ENCODE measurements around the gene SLC24A4. TPM values are rescaled to one million over a fixed set of nuclear protein-coding genes. Genes with fewer than 3 reads are reported as not detected.

Gene SLC24A4
- total RNA-seq, 3 donors from 2014 or later: 0.15 to 0.96 TPM; not detected in 1

DNA sequence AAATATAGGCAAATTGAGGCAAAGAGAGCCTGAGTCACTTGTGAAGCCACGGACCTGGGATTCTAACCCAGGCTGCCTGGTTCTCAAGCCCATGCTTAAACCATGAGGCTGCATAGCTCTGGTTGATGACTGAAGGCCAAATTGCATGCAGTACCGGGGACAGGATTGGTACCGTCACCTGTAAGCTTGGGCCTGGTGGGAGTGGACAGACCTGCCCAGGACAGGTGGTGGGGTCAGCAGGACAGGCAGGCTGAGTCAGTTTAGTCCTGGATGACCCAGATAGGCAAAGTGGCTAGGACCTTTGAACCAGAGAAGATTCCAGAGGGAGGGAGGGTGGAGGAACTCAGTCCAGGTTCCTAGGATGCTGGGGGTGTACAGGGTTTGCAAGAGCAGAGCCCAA lies 216.5 kb downstream of the SLC24A4 start:
- H3K4me1 ChIP-seq: peaks cover 0 to 13% of the 10 kb centered on the region in 2 donors
- intact Hi-C loops (cut with DNase I; ENCODE audit: low total_unique reads): no loop called here

GRCh38 chr14:92539875-92540274 lies 216.9 kb downstream of the SLC24A4 start:
- peaks cover 0 to 13% of the 10 kb centered on the region in 2 donors for H3K4me1 ChIP-seq
- H3K27me3 ChIP-seq: no peaks in the 10 kb centered on the region
- peak overlapping the region in 1 of 3 donors; percentile 19 for H3K4me3 ChIP-seq
- DNase-seq (ENCODE audit: low spot score in 2 of 2): no peak
- no peaks in the 10 kb centered on the region for H3K36me3 ChIP-seq
- TF ChIP-seq POLR2AphosphoS5 (IDR thresholded peaks at IDR 0.05): no peak
- TF ChIP-seq CTCF (IDR thresholded peaks at IDR 0.05): no peak
- TF ChIP-seq POLR2A (IDR thresholded peaks at IDR 0.05): no peak
- intact Hi-C loops (cut with DNase I; ENCODE audit: low total_unique reads): no loop called here
- peak overlapping the region; percentile 80 to 87 for H3K27ac ChIP-seq
- no peaks in the 10 kb centered on the region for H3K9me3 ChIP-seq

More for the DNA sequence above, 216.5 kb downstream of the SLC24A4 start:
- no peak overlapping the region for H3K4me3 ChIP-seq
- no peaks in the 10 kb centered on the region for H3K27me3 ChIP-seq
- H3K36me3 ChIP-seq: no peaks in the 10 kb centered on the region
- H3K9me3 ChIP-seq: no peaks in the 10 kb centered on the region
- TF ChIP-seq POLR2AphosphoS5 (IDR thresholded peaks at IDR 0.05) (no peak), CTCF (IDR thresholded peaks at IDR 0.05) (no peak), POLR2A (IDR thresholded peaks at IDR 0.05) (no peak)
- no peak for DNase-seq (ENCODE audit: low spot score in 2 of 2)
- H3K27ac ChIP-seq: peak overlapping the region; percentile 80 to 87

- H3K36me3 ChIP-seq: no peaks in the 10 kb centered on the region
- H3K4me1 ChIP-seq: peaks cover 0 to 13% of the 10 kb centered on the region in 2 donors
- intact Hi-C loops (cut with DNase I; ENCODE audit: low total_unique reads): no loop called here
These were observed 217.6 kb downstream of the SLC24A4 start for GRCh38 chr14:92540472-92541048.

GRCh38 chr14:92542766-92543554 lies 220.0 kb downstream of the SLC24A4 start:
- Histone ChIP-seq H3K27ac (no peak overlapping the region), H3K4me3 (no peak overlapping the region), H3K9me3 (no peaks in the 10 kb centered on the region), H3K36me3 (no peaks in the 10 kb centered on the region), H3K27me3 (no peaks in the 10 kb centered on the region), H3K4me1 (peaks cover 0 to 13% of the 10 kb centered on the region in 2 donors)
- intact Hi-C loops (cut with DNase I; ENCODE audit: low total_unique reads): no loop called here
- TF ChIP-seq POLR2A (IDR thresholded peaks at IDR 0.05): no peak
- no peak for TF ChIP-seq CTCF (IDR thresholded peaks at IDR 0.05)
- no peak for TF ChIP-seq POLR2AphosphoS5 (IDR thresholded peaks at IDR 0.05)
- DNase-seq (ENCODE audit: low spot score in 2 of 2): no peak

More at GRCh38 chr14:92540472-92541048, 217.6 kb downstream of the SLC24A4 start:
- TF ChIP-seq CTCF (IDR thresholded peaks at IDR 0.05) (no peak), POLR2A (IDR thresholded peaks at IDR 0.05) (no peak), POLR2AphosphoS5 (IDR thresholded peaks at IDR 0.05) (peak; percentile 63 to 89 (median 70))
- peak overlapping the region; percentile 80 to 87 for H3K27ac ChIP-seq
- peak overlapping the region in 1 of 3 donors; percentile 19 for H3K4me3 ChIP-seq
- DNase-seq (ENCODE audit: low spot score in 2 of 2): peak; percentile 79 to 88
- no peaks in the 10 kb centered on the region for H3K27me3 ChIP-seq
- no peaks in the 10 kb centered on the region for H3K9me3 ChIP-seq

Measured in breast epithelium (tissue), 4 donors.